PFSK-1 (cell line): ENCODE data around the gene RIC8A.

Experiments used
- FOXP2 ChIP-seq: optimal IDR thresholded peaks from 2 replicates; pipeline ENCODE3; 2011; ENCODE audit warnings: borderline replicate concordance, control low read depth, inconsistent platforms; ENCODE audit not compliant: insufficient read depth; ENCODE audit errors: extremely low read length, extremely low read depth
- POLR2AphosphoS5 ChIP-seq: IDR thresholded peaks from 2 replicates; pipeline ENCODE4 v1.6.1; 2012; ENCODE audit warnings: low read depth, mild to moderate bottlenecking, control low read depth, low read length, moderate library complexity
- REST ChIP-seq, 2 experiments: IDR thresholded peaks; 2 replicates each; pipeline versions ENCODE4 v1.6.1 to v1.8.0; 2011 to 2012; ENCODE audit warnings: low read depth in 2 of 2, low read length in 2 of 2, control low read depth in 1 of 2, inconsistent platforms in 1 of 2, mild to moderate bottlenecking in 1 of 2, moderate library complexity in 1 of 2; ENCODE audit not compliant: insufficient read depth in 1 of 2
- SIN3A ChIP-seq: IDR thresholded peaks from 2 replicates; pipeline ENCODE4 v1.6.1; 2012; ENCODE audit warnings: mild to moderate bottlenecking, low read length, moderate library complexity, borderline replicate concordance; ENCODE audit not compliant: insufficient read depth
- TAF1 ChIP-seq: IDR thresholded peaks from 2 replicates; pipeline ENCODE4 v1.6.1; 2012; ENCODE audit warnings: low read length, control low read depth, borderline replicate concordance; ENCODE audit not compliant: insufficient read depth

RIC8A gene

GRCh38 chr11:241634-242033 is 34.1 kb downstream of the RIC8A start:
- TF ChIP-seq SIN3A (no peak), TAF1 (no peak), REST (IDR thresholded peaks at IDR 0.05; ENCODE audit: insufficient read depth in 1 of 2, low read depth in 2 of 2, low read length in 2 of 2) (no peak), FOXP2 (no peak), POLR2AphosphoS5 (no peak; the same call in 1 of the 2 replicates)

- no peak for TF ChIP-seq TAF1
- no peak for TF ChIP-seq SIN3A
Measured at GRCh38 chr11:244376-244775, 36.9 kb downstream of the RIC8A start.

- TF ChIP-seq FOXP2 (no peak), TAF1 (no peak), SIN3A (no peak), POLR2AphosphoS5 (no peak; the same call in 1 of the 2 replicates), REST (IDR thresholded peaks at IDR 0.05; ENCODE audit: insufficient read depth in 1 of 2, low read depth in 2 of 2, low read length in 2 of 2) (no peak)
Measured at GRCh38 chr11:249062-249461, 41.6 kb downstream of the RIC8A start.

- no peak for TF ChIP-seq FOXP2
- no peak for TF ChIP-seq POLR2AphosphoS5
- TF ChIP-seq SIN3A, result no peak
- TF ChIP-seq TAF1, result no peak
- TF ChIP-seq REST (IDR thresholded peaks at IDR 0.05; ENCODE audit: insufficient read depth in 1 of 2, low read depth in 2 of 2, low read length in 2 of 2), result no peak
Measured at GRCh38 chr11:250274-250673, 42.8 kb downstream of the RIC8A start.

- TF ChIP-seq SIN3A, result no peak
- TF ChIP-seq POLR2AphosphoS5, result no peak
- TF ChIP-seq FOXP2, result no peak
Measured at GRCh38 chr11:250740-251299, 43.3 kb downstream of the RIC8A start.

- TF ChIP-seq TAF1 (no peak), SIN3A (no peak), FOXP2 (no peak), REST (IDR thresholded peaks at IDR 0.05; ENCODE audit: insufficient read depth in 1 of 2, low read depth in 2 of 2, low read length in 2 of 2) (no peak), POLR2AphosphoS5 (no peak)
Measured at GRCh38 chr11:251550-251949, 44.0 kb downstream of the RIC8A start.
